Prostate gland (tissue), 2 donors: ENCODE results near the gene SLC7A11. TPM values are rescaled to one million over a fixed set of nuclear protein-coding genes. Genes with fewer than 3 reads are reported as not detected.
"Not testable (repeated sequence)": the region's sequence is repeated elsewhere in the genome, so short reads cannot be mapped to it uniquely, and the experiment has no call there.

Experiments used
- DNase-seq: peaks from one replicate; pipeline ENCODE4 v3.0.0-alpha.2; 2019; ENCODE audit warnings: low spot score
- H3K27ac ChIP-seq, 2 donors: fragments of 200-600 bp; sonication (generic); 2 replicates each; pipeline ENCODE4 v1.5.1; 2017 to 2019
- H3K27me3 ChIP-seq: fragments of 200-600 bp; sonication (generic); replicated peaks from 2 replicates; pipeline ENCODE4 v1.5.1; 2019; ENCODE audit not compliant: insufficient read depth
- H3K36me3 ChIP-seq, 2 donors: fragments of 200-600 bp; sonication (generic); 1 replicate in 1 of 2; 2 replicates in 1 of 2; pipeline versions ENCODE4 v1.5.1 to v1.8.1; 2017 to 2019
- H3K4me1 ChIP-seq: fragments of 200-600 bp; sonication (generic); replicated peaks from 2 replicates; pipeline ENCODE4 v1.5.1; 2019
- H3K4me3 ChIP-seq, 2 donors: fragments of 200-600 bp; sonication (generic); 2 replicates each; pipeline ENCODE4 v1.5.1; 2017 to 2019
- H3K9me3 ChIP-seq: fragments of 200-600 bp; sonication (generic); 2 replicates; pipeline ENCODE4 v1.5.1; 2017
- POLR2A ChIP-seq: fragments of 450-650 bp; IDR thresholded peaks from one replicate; pipeline ENCODE4 v1.6.1; 2016; ENCODE audit warnings: antibody characterized with exemption, mild to moderate bottlenecking
- POLR2AphosphoS5 ChIP-seq: sonication (generic); formaldehyde crosslinking; IDR thresholded peaks from one replicate; pipeline ENCODE4 v1.6.1; 2017; ENCODE audit warnings: antibody characterized with exemption
- WGBS: methylation state at CpG from one replicate; pipeline ENCODE4 v1.1.5; 2018; 5-methylcytosine and 5-hydroxymethylcytosine counted together
- intact Hi-C: fragments of 100-400 bp; cut with DNase I; formaldehyde crosslinking; loops from one replicate; pipeline ENCODE4 v1.14.2; 2022
- total RNA-seq, 2 donors: library from RNA; depleted of rRNA; stranded (reverse); fragments of >200 nt; gene quantifications; one replicate each; pipeline ENCODE4 v1.1.0, GENCODE V29; 2016
- TF ChIP-seq, protein P1 (sequence below), 4 experiments: fragments of 200-600 bp in 2 of 4; fragments of 450-650 bp in 2 of 4; sonication (generic) in 2 of 4; IDR thresholded peaks; 1 replicate in 3 of 4; 2 replicates in 1 of 4; pipeline ENCODE4 v1.5.1; 2016 to 2019; ENCODE audit warnings: antibody characterized with exemption in 4 of 4, mild to moderate bottlenecking in 2 of 4, moderate library complexity in 2 of 4

SLC7A11 gene
- total RNA-seq, 2 donors from 2014 or later = 1.3 to 1.5 TPM

DNA sequence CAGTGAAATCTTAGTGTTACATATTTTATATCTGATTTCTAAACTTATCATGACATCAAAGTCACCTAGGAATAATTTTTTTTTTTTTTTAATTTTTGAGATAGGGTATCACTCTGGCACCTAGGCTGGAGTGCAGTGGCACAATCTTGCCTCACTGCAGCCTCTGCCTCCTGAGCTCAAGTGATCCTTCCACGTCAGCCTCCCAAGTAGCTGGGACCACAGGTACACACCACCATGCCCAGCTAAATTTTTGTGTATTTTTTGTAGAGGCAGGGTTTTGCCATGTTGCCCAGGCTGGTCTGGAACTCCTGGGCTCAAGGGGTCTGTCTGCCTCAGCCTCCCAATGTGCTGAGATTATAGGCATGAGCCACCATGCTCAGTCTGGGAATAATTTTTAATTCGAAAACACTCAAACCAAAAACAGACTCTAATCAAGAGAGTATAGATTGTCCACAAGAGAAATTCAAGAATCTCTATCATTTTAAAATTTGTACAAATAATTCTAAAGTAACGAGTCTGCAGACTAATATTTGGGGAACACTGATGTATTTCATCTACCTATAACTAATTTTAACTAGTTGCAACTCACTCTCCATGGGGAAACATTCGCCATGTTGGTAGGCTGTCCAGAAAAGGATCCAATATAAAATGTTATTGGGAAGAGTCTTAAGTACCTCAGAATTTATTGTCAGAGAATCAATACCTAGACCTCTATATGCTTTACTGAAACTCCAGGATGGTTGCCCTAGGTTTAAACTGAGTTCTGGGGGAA is 3.4 kb downstream of the SLC7A11 start:
- Histone ChIP-seq H3K36me3 (no peaks in the 10 kb centered on the region), H3K4me3 (no peak overlapping the region), H3K27me3 (no peaks in the 10 kb centered on the region), H3K27ac (no peak overlapping the region), H3K9me3 (no peaks in the 10 kb centered on the region), H3K4me1 (no peaks in the 10 kb centered on the region)
- WGBS = 81% methylated on average over 4 of the region's 4 CpGs
- no peak for DNase-seq
- TF ChIP-seq, protein P1, sequence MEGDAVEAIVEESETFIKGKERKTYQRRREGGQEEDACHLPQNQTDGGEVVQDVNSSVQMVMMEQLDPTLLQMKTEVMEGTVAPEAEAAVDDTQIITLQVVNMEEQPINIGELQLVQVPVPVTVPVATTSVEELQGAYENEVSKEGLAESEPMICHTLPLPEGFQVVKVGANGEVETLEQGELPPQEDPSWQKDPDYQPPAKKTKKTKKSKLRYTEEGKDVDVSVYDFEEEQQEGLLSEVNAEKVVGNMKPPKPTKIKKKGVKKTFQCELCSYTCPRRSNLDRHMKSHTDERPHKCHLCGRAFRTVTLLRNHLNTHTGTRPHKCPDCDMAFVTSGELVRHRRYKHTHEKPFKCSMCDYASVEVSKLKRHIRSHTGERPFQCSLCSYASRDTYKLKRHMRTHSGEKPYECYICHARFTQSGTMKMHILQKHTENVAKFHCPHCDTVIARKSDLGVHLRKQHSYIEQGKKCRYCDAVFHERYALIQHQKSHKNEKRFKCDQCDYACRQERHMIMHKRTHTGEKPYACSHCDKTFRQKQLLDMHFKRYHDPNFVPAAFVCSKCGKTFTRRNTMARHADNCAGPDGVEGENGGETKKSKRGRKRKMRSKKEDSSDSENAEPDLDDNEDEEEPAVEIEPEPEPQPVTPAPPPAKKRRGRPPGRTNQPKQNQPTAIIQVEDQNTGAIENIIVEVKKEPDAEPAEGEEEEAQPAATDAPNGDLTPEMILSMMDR (IDR thresholded peaks at IDR 0.05) = no peak
- no peak for TF ChIP-seq POLR2AphosphoS5
- no peak for TF ChIP-seq POLR2A
- intact Hi-C loops = no loop called here

DNA sequence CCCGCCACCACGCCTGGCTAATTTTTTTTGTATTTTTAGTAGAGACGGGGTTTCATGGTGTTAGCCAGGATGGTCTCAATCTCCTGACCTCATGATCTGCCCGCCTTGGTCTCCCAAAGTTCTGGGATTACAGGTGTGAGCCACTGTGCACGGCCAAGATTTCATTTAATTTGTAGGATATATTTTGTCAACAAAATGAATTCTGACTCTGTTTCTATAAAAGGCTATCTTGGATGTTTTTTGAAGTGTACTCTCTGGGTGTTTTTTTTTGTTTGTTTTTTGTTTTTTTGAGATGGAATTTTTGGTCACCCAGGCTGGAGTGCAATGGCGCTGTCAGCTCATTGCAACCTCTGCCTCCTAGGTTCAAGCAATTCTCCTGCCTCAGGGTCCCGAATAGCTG is 5.0 kb downstream of the SLC7A11 start:
- 95% methylated on average over 7 of the region's 7 CpGs for WGBS
- intact Hi-C loops, H3K4me1 ChIP-seq, H3K4me3 ChIP-seq, H3K9me3 ChIP-seq, DNase-seq, H3K36me3 ChIP-seq, H3K27me3 ChIP-seq, H3K27ac ChIP-seq: not testable (repeated sequence)

DNA sequence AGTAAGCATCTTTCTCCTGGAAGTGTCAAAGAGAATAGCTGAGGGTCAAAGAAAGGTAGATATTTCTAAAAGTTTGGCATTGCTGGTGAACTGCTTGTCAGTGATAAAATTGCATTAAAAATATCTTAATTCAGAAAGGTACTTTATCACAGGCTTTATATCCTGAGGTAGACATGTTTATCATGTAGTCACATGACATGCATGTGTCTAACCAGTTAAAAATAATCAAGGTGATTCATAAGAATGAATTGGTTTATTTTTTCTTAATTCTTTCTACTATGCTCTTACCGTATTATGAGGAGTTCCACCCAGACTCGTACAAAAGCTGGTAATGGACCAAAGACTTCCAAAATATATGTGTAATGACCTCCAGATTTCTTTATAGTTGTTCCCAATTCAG is 6.1 kb downstream of the SLC7A11 start:
- Histone ChIP-seq H3K36me3 (no peaks in the 10 kb centered on the region), H3K4me1 (no peaks in the 10 kb centered on the region), H3K9me3 (no peaks in the 10 kb centered on the region), H3K27me3 (no peaks in the 10 kb centered on the region), H3K4me3 (no peak overlapping the region), H3K27ac (no peak overlapping the region)
- DNase-seq = no peak
- intact Hi-C loops = no loop called here
- 91% methylated on average over 2 of the region's 2 CpGs for WGBS
- TF ChIP-seq, protein P1 (IDR thresholded peaks at IDR 0.05) = no peak
- no peak for TF ChIP-seq POLR2A
- TF ChIP-seq POLR2AphosphoS5 = no peak

DNA sequence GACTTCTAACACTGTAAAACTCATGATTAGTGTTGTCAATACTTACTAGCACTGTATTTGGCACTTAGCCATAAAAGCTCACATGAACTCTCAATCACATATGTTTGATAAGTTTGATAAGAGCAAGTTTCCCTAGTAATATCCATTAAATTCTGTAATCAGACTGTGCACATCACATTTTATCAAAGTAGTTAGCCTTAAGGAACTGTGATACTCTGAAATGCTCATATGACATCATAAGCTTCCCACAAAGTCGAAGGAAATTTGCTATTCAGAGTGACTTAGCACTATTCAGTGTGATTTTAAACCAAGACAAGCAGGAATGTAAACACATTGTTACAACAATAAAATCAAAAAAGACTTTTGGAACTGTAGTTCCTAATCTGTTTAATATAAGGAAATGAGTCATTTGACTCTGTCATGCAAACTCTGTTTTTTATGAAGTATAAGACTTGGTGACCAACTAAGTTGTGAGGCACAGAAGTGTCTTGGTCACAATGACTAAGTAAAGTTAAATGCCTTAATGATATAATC is 6.7 kb downstream of the SLC7A11 start:
- Histone ChIP-seq H3K4me3 (no peak overlapping the region), H3K4me1 (no peaks in the 10 kb centered on the region), H3K27me3 (no peaks in the 10 kb centered on the region), H3K9me3 (no peaks in the 10 kb centered on the region), H3K27ac (no peak overlapping the region), H3K36me3 (no peaks in the 10 kb centered on the region)
- WGBS = 33% methylated on average over 1 of the region's 1 CpG
- TF ChIP-seq, protein P1 (IDR thresholded peaks at IDR 0.05) = no peak
- no peak for TF ChIP-seq POLR2A
- no peak for TF ChIP-seq POLR2AphosphoS5
- intact Hi-C loops = no loop called here
- DNase-seq = no peak

DNA sequence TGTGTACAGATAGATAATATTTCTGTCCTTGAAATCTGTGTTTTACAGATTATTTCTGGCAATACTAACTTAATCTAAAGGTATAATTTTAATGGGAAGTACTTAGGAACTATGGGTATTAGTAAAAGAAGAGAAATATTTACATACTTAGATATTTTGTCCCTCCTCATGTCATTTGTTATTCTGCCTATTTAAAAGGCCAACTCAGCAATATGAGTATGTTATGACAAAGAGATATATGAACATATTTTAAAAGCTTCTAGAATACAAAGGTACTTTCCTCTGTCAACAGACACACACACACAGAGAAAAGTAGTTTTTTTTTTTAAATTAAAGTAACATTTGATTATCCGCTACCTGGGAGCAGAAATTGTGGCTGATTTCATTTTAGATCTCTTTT is 7.9 kb downstream of the SLC7A11 start:
- intact Hi-C loops = no loop called here
- Histone ChIP-seq H3K4me3 (no peak overlapping the region), H3K27ac (no peak overlapping the region), H3K4me1 (no peaks in the 10 kb centered on the region), H3K36me3 (no peaks in the 10 kb centered on the region), H3K27me3 (no peaks in the 10 kb centered on the region), H3K9me3 (no peaks in the 10 kb centered on the region)
- DNase-seq = no peak
- TF ChIP-seq POLR2A (no peak), POLR2AphosphoS5 (no peak)
- TF ChIP-seq, protein P1 (IDR thresholded peaks at IDR 0.05) = no peak
- 100% methylated on average over 1 of the region's 1 CpG for WGBS
